Epithelial cell of proximal tubule (primary cell): Measurements from ENCODE around the gene MBLAC1. TPM values are rescaled to one million over a fixed set of nuclear protein-coding genes. Genes with fewer than 3 reads are reported as not detected.
A peak's percentile ranks its signal among the peaks of the same experiment; 100 is the strongest.

Experiments
- DNase-seq: peaks from one replicate; pipeline ENCODE4 v3.0.0-alpha.2; 2011; ENCODE audit warnings: low read depth
- H3K4me3 ChIP-seq: 2 replicates; pipeline ENCODE4 v1.5.1; 2011; ENCODE audit warnings: low read depth, mild to moderate bottlenecking, low read length
- CTCF ChIP-seq: conservative IDR thresholded peaks from 2 replicates; pipeline ENCODE4 v1.5.1; 2012; ENCODE audit warnings: low read depth, mild to moderate bottlenecking, low read length
- total RNA-seq: library from RNA; depleted of rRNA; stranded (reverse); fragments of >200 nt; gene quantifications from 2 replicates; pipeline ENCODE4 v1.2.3, GENCODE V29; 2015

Gene MBLAC1, protein sequence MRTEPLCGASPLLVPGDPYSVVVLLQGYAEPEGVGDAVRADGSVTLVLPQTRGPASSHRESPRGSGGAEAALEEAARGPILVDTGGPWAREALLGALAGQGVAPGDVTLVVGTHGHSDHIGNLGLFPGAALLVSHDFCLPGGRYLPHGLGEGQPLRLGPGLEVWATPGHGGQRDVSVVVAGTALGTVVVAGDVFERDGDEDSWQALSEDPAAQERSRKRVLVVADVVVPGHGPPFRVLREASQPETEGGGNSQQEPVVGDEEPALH
- total RNA-seq, result 2.6 and 3.7 TPM in 2 replicates

- H3K4me3 ChIP-seq, result peak within 1 kb of the TSS; percentile 94
- TF ChIP-seq CTCF, result no peak
- DNase-seq, result peak; percentile 52
Observed at GRCh38 chr7:100126931-100127865, at the start of gene MBLAC1. MBLAC1 (plus strand) TSS chr7:100126967; CDS start chr7:100127396, 429 bp downstream.

DNA sequence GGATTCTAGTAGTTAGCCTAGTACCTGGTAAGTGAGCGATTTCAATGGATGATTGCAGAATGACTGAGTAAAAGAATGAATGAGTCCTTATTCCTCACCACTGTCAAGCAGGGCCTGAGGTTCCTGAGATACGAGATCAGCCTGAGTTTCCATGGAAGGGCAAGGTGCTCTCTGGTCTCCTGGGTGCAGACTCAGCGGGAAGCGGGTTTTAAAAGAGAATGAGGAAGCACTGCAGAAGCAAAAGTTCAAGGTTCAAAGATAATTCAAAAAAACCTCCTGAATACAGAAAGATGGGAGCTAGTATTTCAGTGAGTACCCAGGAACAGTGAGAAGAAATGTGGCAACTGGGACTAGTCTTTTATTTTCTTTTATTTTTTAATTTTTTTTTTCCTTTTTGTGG, 49.6 kb upstream of the MBLAC1 start:
- no peak overlapping the region for H3K4me3 ChIP-seq
- no peak for TF ChIP-seq CTCF
- no peak for DNase-seq

GRCh38 chr7:100079024-100079560, 47.7 kb upstream of the MBLAC1 start:
- no peak overlapping the region for H3K4me3 ChIP-seq
- TF ChIP-seq CTCF, result no peak
- DNase-seq, result no peak

DNA sequence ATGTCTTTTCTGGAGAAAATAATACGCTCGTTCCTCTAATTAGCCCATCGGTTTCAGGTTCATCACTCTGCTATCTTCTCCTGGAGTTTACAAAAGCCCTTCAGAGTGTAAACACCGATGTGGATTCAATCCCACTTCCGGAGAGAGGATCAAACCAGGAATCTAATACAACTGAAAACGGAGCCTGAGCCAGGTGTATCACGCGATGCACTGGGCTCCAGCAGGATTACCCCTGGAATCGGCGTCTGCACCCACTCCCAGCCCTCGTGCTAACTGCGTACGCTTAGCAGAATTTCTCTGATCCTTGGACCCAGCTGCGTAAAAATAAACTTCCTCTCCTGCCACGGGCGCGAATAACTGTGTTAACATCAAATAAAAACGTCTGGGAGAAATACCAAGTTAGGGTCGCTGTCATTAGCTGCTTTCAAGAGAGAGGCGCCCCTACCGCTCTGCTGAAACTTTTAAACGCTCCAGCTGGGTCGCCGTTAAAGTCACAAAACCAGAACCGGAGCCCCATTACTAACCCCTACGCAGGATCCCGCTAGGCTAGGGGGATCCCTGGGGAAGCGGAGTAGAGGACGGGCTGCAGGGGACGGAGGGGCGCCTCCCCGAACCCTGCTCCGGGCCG, 45.7 kb upstream of the MBLAC1 start:
- H3K4me3 ChIP-seq, result peak overlapping the region; percentile 96
- TF ChIP-seq CTCF, result no peak
- no peak for DNase-seq

- H3K4me3 ChIP-seq, result peak within 1 kb of the TSS; percentile 96
- DNase-seq, result peak; percentile 88
- TF ChIP-seq CTCF, result peak; percentile 84
Observed at GRCh38 chr7:100081535-100082102, 45.1 kb upstream of the MBLAC1 start, which contains the start of gene ZNF3. ZNF3 (minus strand) TSS chr7:100081723; CDS start chr7:100077357, 4,366 bp downstream.

DNA sequence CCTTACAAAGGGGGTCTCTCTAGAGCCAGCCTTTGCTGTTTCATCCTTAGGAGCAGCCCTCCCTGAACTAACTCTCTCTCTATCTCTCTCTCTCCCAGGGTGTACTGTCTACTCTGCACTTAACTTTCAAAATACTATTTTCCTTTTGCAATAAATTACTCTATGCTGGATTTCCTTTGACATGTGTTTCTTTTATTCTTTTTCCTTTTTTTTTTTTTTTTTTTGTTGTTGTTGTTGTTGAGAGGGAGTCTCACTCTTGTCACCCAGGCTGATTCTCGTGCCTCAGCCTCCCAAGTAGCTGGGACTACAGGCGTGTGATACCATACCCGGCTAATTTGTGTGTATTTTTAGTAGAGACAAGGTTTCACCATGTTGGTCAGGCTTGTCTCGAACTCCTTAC, 43.8 kb upstream of the MBLAC1 start:
- no peak for DNase-seq

More for the DNA sequence above, 43.8 kb upstream of the MBLAC1 start:
- H3K4me3 ChIP-seq, result no peak overlapping the region
- TF ChIP-seq CTCF, result no peak
